Stomach (tissue), 4 donors: ENCODE results near the gene RNU7-1.

Experiments used
- CTCF ChIP-seq, 7 experiments: fragments of 450-650 bp in 4 of 7; fragments of 200-600 bp in 3 of 7; sonication (generic) in 3 of 7; IDR thresholded peaks; one replicate each; pipeline ENCODE4 v1.5.1; 2016 to 2019; ENCODE audit warnings: antibody characterized with exemption in 7 of 7, control low read depth in 2 of 7, mild to moderate bottlenecking in 1 of 7
- EP300 ChIP-seq: sonication (generic); formaldehyde crosslinking; IDR thresholded peaks from one replicate; pipeline ENCODE4 v1.6.1; 2017; ENCODE audit warnings: antibody characterized with exemption

- peak in 6 of 7 experiments; percentile 80 to 96 (median 88) for TF ChIP-seq CTCF (IDR thresholded peaks at IDR 0.05)
- no peak for TF ChIP-seq EP300
Observed at GRCh38 chr12:6944381-6945186, 968 bp downstream of the RNU7-1 start.
